Stomach (tissue), 4 donors: ENCODE data around the gene EYA2.

ENCODE experiments used
- CTCF ChIP-seq, 7 experiments: fragments of 450-650 bp in 4 of 7; fragments of 200-600 bp in 3 of 7; sonication (generic) in 3 of 7; IDR thresholded peaks; one replicate each; pipeline ENCODE4 v1.5.1; 2016 to 2019; ENCODE audit warnings: antibody characterized with exemption in 7 of 7, control low read depth in 2 of 7, mild to moderate bottlenecking in 1 of 7
- EP300 ChIP-seq: sonication (generic); formaldehyde crosslinking; IDR thresholded peaks from one replicate; pipeline ENCODE4 v1.6.1; 2017; ENCODE audit warnings: antibody characterized with exemption
- POLR2A ChIP-seq, 4 donors: fragments of 450-650 bp; IDR thresholded peaks; one replicate each; pipeline ENCODE4 v1.6.1; 2016; ENCODE audit warnings: antibody characterized with exemption in 4 of 4, control low read depth in 2 of 4, mild to moderate bottlenecking in 1 of 4, moderate library complexity in 1 of 4
- POLR2AphosphoS5 ChIP-seq, 3 donors: sonication (generic); formaldehyde crosslinking; IDR thresholded peaks; one replicate each; pipeline ENCODE4 v1.6.1; 2016; ENCODE audit warnings: antibody characterized with exemption in 3 of 3

- TF ChIP-seq CTCF (IDR thresholded peaks at IDR 0.05) (no peak), EP300 (no peak), POLR2A (IDR thresholded peaks at IDR 0.05) (no peak), POLR2AphosphoS5 (IDR thresholded peaks at IDR 0.05) (no peak)
Observed at GRCh38 chr20:47146686-47147085, 252.0 kb downstream of the EYA2 start.
